ENCODE results near the gene NUDT16L1.

Gene NUDT16L1

GRCh38 chr16:4664538-4665418 lies 28.6 kb upstream of the NUDT16L1 start:
- no peak for DNase-seq

- no peak for DNase-seq
These were observed 26.7 kb upstream of the NUDT16L1 start for GRCh38 chr16:4666537-4667202.

- no peak for DNase-seq
These were observed 26.0 kb upstream of the NUDT16L1 start for GRCh38 chr16:4667203-4667963.

GRCh38 chr16:4668313-4668960 lies 24.9 kb upstream of the NUDT16L1 start:
- DNase-seq = no peak

GRCh38 chr16:4673387-4674046 lies 19.8 kb upstream of the NUDT16L1 start:
- DNase-seq = no peak

- no peak for DNase-seq
These were observed 18.3 kb upstream of the NUDT16L1 start for GRCh38 chr16:4674926-4675530.

- no peak for DNase-seq
These were observed 17.2 kb upstream of the NUDT16L1 start for GRCh38 chr16:4675864-4676786.

- no peak for DNase-seq
These were observed 16.5 kb upstream of the NUDT16L1 start for GRCh38 chr16:4676831-4677230.

- no peak for DNase-seq
These were observed 16.0 kb upstream of the NUDT16L1 start for GRCh38 chr16:4677390-4677789.

GRCh38 chr16:4677994-4678393 lies 15.4 kb upstream of the NUDT16L1 start:
- no peak for DNase-seq

GRCh38 chr16:4678596-4678995 lies 14.8 kb upstream of the NUDT16L1 start:
- no peak for DNase-seq

- DNase-seq = no peak
These were observed 14.1 kb upstream of the NUDT16L1 start for GRCh38 chr16:4679156-4679849.

GRCh38 chr16:4679850-4680636 lies 13.3 kb upstream of the NUDT16L1 start:
- no peak for DNase-seq

GRCh38 chr16:4680673-4681470 lies 12.5 kb upstream of the NUDT16L1 start:
- no peak for DNase-seq

- DNase-seq = no peak
These were observed 11.8 kb upstream of the NUDT16L1 start for GRCh38 chr16:4681471-4682083.

- DNase-seq = no peak
These were observed 11.2 kb upstream of the NUDT16L1 start for GRCh38 chr16:4682084-4682591.

- no peak for DNase-seq
These were observed 10.6 kb upstream of the NUDT16L1 start for GRCh38 chr16:4682616-4683254.

All from NCI-H748 treated with DMSO at 0.1 percent for 48 hours (cell line).